Hepatic stellate cell (primary cell): ENCODE measurements around the gene UST.
"Not testable (repeated sequence)": the region's sequence is repeated elsewhere in the genome, so short reads cannot be mapped to it uniquely, and the experiment has no call there.

Experiments used
- DNase-seq: peaks from one replicate; pipeline ENCODE4 v3.0.0; 2011; ENCODE audit warnings: low spot score

Gene UST

DNA sequence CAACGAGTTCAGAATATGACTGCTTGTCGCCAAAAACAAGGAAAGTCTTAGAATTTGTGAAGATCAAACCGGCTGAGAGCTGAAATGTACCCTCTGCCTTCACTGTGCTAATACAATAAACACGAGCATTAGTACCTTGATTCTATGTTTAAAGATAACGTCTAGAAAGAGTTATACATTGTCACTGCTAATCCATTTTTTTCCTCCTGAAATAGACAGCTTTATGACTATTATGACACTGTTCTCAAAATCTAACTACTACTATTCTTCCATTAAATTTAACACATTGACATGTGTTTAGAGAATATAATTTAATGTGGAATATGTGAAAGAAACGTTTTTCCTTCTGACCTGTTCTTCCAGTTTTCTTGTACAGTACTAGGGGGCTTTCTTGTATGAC is 204.8 kb downstream of the UST start:
- DNase-seq, result no peak

DNA sequence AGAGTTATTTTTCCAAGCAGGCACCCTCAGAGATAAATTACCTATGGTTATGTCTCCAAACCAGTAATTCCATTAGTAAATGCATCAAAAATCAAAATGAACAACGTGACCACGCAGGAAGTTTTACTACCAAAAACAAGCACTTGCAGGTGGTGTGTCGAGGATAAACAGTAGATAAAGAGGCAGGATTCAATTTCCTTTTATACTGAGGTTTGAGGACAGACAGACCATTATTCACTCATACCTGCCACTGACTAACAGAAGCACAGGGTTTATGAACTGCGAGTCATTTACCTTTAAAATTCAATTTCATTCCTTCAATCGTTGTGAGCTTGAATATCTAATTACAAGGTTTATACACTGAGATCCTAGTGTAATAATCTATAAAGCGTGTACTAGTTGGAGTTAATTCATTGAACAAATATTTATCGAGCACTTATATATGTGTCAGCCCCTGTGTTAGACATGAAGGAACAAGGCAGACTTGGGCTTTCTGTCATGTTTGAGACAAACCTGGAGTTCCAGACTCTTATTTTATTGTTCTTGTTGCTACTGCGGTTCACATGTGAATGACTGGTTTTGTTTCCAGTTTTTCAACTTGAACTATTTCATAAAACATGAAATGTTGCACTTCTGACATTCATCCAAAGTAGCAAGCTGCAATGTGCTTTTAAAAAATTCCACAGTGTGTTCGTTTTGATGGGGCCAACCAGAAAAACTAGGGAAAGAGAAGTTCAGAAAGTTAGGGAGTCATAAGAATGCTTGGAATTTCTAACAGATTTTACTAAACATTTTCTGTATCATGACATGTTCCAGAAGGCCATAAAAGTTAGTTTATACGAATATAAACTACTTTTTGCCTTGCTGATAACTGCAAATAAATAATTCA is 205.6 kb downstream of the UST start:
- DNase-seq, result peak; percentile 53

DNA sequence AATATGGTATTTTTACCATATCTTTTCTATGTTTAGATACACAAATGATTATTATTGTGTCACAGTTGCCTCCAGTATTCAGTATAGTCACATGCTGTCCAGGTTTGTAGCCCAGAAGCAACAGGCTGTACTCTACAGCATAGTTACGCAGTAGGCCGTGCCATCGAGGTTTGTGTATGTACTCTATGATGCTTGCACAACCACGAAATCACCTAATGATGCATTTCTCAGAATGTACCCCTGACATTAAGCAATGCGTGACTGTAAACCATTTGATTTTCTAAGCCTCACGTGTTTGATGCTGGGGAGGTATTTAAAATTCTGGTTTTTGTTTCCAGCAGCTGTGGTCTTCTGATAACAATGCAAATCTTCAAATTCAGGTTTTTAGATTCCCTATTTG is 207.6 kb downstream of the UST start:
- no peak for DNase-seq

DNA sequence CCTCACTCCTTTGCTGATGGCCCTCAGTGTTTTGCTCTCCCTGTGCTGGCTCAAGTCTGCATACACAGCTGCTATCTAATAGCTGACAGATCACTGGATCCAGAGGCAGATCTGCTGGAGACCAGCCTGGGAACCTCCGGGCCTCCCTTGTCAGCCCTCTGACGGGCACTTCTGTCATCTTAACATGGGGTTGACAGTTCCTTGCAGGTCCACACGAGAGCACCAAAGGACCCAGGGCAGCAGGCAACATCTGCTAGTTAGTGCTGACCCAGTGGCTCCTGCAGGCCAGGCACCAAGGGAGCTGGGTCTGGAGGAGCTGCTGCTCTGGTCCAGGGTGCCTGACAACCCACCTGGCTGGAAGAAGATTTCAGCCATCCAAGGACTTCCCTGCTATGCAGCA is 208.1 kb downstream of the UST start:
- no peak for DNase-seq

DNA sequence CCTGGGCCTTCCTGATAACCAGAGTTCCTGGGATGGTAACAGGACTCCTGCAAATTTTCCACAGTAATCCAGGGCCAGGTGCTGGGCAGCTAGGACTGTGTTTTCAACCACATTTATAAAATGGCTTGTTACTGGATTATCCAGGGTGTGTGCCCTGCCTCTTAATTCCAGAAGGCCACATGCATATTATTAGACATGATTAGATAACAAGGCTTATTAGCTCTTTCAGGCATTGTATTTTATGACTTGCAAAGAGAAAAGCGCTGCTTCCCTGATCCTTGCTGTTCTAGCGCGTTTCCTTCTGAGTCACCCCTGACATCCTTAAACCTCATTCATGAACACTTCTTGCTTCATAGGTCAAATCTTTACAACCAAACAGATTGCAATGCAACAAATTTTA is 208.6 kb downstream of the UST start:
- DNase-seq, result no peak

DNA sequence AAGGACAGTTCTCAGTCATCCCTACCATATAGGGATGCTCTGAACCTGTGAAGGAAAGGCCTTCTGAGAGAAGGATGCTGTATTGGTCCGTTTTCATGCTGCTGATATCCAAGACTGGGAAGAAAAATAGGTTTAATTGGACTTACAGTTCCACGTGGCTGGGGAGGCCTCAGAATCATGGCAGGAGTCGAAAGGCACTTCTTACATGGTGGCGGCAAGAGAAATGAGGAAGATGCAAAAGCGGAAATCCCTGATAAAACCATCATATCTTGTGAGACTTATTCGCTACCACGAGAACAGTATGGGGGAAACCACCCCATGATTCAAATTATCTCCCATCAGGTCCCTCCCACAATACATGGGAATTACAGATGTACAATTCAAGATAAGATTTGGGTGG is 209.3 kb downstream of the UST start:
- not testable (repeated sequence) for DNase-seq

DNA sequence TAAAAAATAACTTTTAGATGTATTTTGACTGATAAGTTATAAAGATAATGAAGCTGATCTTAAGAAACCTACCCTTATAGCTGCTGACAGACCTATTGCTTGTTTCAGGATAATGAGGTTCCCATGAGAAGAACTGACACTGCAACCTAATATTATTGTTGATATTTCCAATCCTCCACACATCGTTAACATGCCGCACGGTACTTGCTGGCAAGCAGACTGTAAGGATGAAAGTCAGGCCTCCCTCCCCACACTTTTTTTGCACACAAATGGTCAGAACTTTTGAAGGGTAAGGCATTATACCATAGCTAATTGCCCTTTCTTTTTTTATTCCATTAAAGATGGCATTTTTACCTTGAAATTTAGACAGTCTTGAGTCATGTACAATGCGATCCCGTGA is 210.9 kb downstream of the UST start:
- DNase-seq, result no peak

DNA sequence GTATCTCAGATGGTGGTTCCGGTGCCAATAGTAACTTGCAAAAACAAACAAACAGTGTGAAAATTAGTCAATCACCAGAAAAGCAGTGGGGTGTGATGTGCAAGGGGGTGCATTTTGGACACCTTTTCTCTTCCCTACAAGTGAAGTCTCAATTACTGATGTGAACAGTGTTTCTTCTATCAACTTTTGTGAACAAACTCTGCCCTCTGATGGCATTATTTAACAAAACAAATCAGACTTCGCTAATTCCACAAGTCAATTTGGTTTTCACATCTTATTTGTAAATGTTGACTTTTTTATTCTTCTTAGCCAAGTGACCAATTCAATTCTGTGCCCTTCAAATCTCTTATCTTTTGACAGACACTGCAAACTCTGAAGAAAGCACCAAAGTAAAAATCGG is 212.2 kb downstream of the UST start:
- no peak for DNase-seq

DNA sequence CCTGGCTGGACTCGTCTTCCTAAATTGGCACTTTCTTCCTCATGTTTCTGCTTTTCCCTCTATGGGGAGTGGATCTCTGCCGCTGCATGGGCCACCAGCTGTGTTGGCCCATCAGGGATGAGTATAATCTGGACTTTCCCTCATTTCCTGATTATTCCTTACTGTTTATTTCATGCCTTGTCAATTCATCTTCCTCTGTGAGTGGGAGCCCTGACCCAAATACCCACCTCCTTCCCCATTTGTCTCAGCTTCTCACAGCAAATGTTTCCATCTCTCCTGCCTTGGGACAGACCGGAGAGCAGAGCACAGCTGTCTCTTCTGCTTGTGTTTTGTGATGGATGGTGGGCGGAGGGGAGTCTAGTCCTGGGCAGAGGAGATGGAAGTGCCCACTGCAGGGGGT is 212.7 kb downstream of the UST start:
- DNase-seq, result no peak

DNA sequence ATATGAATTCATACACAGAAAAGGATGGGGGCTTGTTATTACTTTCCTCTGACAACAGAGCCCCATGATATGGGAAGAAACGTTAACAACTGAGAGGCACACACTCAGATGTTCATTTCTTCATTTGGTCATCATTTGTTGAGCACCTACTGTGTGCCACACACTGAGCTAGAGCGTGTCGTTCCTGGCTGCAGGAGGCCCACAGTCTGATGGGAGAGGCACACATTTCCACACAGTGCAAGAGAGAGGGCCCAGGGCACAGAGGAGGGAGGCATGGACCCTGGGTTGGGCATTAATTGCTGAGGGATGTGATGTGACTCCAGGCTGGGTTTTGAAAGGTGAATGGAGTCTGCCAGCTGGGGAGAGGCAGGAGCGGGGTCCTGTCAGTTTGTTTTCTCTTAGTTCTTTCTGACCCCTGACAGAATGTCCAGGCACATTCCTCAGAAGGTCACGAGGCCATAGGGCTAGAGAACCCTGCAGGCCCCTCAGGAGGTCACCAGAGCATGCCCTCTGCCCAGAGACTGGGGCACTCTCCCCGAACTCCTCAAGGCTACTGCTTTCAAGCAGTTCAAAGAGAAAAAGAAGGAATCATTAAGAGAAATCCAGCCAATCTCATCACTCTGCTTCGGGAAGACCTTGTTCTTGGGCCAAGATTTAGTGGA is 216.2 kb downstream of the UST start:
- DNase-seq, result no peak

DNA sequence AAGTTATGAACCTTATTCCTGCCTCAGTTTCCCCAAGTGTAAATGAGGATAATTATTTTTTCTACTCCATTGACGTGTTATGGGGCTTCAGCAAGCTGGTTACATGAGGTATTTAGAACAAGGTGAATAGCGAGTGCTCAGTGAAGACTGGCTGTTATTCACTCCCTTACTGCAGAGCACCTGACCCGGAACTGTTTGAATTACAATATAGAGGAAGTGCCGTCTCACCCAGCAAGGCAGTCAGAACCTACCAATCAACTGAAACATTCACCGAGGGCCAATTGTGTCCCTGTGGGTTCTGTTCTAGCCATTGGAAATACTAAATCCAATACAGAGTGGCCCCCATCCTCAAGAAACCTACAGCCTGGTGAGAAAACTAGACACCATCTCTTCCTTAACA is 216.9 kb downstream of the UST start:
- no peak for DNase-seq

DNA sequence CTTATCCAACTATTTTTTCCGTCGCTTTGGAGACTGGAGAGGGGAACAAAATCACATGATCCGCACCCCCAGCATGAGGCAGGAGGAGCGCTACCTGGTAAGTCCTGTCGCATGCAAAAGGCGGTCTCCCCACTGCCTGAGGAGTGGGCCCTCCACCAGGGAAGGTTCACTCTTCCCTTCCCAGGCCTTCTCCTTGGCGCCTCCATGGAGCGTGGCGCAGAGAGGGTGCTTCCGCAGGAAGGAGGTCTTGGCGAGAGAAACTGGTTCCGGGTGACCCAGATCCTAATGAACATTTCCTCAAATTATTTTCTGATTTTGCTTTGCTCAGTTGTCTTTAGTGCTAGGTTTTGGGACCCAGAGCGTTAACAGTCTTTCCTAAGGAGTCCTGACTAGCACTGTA is 217.6 kb downstream of the UST start:
- DNase-seq, result no peak

DNA sequence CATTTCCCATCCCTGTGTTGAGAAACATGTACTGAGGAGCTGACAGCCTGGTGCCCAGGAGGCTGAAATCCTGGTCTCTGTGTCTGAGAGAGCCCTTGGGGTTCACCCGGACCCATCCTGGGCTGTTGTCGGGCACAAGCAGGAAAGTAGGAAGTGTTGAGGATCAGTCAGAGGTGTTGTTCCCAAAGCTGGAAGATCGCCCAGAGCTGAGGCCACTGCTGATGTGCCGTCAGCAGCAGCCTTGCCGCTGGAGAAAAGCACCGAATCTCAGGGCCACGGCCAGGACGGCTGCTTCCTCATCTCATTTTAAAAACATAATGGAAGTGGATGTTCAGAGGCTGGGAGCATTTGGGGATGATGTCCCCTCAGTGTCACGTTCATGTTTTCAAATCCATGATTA is 218.5 kb downstream of the UST start:
- no peak for DNase-seq

DNA sequence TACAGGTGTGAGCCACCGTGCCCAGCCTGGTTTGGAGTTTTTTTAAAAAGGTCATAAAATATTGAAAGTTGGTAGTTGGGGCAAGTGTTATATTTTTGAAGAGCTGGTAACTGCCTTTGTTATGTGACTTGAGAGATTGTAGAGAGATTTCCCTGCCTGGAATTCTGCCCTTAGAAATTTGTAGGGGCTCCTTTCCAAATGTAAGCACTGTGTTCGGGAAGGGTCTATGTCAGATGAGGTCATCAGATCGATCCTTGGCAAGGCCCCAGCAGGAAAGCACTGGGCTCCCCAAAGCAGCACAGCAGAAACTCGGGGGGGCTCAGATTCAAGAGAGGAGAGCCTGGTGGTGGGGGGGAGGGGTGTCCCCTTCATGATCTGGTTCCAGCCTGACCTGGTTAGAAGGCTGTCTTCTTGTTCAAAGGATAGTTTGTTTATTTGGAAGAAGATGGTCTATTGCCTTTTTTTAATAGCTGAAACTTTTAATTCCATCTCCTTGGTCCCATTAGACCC is 220.2 kb downstream of the UST start:
- no peak for DNase-seq

DNA sequence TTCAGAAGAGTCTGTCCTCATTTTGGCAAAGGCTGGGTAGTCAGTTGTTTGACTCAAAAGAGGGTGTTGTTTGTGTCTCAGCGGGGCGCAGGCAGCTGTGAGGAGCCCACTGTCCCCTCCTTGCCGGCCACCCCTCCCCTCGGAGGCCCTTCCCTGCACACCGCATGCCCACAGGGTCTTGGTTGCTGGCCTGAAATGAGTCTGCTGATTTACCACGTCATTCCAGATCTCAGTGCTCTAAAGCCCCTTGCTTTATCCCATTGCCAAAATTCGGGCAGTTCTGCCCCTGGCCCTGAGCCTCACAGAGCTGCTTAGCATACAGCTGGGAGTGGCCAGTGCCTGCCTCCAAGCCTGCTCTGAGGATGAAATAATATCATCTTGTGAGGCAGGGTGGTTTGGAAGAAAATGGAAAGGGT is 220.7 kb downstream of the UST start:
- DNase-seq, result no peak

DNA sequence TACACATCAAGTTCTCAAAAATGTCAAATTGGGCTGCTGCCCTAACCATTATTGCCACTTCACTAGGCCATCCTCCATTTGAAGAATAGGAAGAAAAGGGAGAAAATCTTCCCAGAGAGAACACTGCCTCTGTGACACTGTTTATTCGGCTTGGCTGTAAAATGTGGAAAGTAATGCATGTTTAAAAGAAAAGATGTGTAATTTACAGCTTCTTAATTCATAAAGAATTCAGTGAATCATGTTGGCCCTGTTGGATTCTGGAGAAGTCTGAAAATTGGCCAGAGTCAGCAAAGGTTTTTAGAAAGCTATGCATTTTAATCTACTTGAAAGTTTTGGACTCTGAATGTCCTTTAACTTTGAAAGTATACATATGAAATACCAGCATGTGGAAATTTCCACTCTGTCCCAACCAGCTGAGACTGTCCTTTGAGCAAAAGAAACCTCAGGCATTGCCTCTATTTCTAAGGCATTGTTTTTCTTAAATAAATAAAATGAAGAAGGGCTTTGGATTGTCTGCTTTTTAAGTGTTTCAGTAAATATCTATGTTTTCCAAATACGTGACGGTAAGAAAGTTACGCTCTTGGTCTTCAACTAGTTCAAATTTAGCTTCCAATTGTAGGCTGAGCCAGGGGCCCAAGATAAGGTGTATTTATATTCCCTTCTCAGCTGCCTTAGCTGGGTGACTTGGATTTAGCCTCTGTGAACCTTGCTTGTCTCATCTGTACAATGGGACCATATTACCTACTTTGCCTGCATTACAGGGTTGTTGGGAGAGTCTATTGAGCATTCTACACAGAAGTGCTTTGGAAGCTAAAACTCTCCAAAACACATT is 222.2 kb downstream of the UST start:
- no peak for DNase-seq

DNA sequence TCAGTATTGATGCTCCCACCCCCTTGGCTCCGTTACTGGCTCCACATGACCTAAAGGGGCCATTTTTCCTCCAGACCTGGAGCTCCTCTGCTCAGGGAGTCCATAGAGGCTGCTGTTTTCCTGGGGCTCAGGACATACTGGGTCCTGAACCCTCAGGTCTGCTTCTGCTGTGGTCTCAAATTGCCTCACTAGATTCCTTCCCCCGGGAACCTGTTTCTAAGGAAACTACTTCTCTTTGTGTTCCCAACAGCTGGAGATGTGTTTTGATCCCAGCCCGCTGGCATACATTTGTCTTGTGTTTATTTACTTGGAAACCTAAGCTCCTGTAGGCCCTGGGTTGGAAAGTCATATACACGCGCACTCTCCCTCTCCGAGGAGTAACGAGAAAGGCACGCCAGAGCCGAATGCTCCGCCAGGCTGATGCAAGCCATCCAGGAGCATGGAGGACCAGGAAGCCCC is 222.8 kb downstream of the UST start:
- no peak for DNase-seq

DNA sequence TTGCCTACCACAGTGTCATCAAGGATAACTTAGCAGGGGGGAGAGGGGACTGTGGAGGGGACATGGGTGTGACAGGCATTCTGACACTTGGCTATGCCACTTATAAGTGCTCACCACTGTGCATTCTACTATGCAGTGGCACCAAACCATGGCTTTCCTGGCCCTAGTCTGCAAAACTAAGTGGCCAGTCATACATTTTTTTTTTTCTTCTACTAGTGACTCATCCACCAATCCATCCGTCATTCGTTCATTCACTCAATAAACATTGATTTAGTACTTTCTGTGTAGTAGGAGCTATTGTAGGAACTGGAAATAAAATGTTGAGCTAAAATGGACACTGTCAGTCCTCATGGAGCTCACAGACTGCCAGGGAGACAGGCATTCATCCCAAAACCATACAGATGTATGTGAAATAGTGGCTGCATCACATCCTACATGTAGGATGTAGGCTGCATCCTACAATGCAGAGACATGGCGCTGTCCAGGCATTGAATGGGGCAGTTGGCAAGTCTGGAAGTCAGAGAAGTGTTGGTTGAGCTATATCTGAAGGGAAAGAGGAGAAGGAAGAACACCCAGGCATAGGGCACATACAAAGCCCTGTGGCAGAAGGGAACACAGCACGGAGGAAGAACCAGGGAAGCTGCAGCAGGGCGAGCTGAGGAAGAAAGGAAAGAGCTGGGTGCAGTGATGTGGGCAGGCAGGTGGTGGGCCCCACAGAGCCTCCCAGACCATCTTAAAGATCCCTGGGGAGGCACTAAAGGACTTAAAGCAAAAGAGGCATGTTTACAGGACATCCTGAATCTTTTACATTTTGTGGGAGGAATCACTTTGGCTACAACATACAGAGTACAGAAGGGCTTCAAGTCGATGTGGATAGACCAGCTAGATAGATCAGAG is 224.4 kb downstream of the UST start:
- DNase-seq, result peak; percentile 56

DNA sequence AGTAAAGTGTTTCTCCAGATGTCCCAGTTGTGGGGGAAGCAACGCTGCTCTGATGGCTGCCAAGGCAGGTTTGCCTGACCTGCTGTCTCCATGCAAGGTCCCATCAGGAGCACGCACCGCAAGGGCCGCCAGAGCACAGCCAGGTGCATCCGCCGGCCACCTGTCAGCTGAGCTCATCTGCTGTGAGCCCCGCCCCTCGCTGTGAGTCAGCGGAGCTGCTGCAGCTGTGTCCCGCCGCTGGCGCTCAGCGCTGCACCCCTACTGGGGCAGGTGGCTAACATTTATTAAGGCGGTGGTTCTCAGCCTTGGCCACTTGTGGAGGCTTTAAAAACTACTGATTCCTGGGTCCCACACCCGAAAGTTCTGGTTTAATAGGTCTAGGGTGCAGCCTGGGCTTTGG is 225.7 kb downstream of the UST start:
- no peak for DNase-seq

DNA sequence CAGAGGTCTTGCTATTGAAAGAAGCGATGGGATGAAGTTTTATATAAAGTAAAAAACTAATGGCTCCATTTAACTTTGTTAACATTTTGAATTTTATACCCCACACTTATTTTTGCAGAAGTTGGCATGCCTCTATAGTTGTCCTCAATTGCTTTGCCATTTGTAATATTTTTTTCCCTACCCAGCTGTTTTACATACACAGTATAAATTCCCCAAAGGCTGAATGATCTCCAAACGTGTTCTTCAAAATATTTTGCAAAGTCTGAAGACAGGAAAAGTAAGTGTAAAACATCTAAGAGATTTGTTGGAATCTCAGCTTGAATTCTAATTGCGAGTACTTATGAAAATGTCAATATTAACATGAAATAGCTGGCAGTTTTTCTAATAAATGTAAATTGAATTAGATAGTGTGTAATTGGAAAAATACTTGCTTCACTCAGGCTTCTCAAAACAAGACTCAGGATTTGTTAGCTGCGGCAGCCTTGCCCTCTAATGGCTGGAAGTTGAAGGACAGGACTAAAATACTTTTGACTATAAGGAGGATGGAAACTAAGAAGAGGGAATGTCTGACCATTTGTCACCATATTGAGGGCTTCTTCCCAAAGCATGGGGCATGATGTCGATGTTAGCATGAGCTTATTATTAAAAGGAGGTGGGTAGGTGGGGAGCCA is 226.8 kb downstream of the UST start:
- peak; percentile 59 for DNase-seq

DNA sequence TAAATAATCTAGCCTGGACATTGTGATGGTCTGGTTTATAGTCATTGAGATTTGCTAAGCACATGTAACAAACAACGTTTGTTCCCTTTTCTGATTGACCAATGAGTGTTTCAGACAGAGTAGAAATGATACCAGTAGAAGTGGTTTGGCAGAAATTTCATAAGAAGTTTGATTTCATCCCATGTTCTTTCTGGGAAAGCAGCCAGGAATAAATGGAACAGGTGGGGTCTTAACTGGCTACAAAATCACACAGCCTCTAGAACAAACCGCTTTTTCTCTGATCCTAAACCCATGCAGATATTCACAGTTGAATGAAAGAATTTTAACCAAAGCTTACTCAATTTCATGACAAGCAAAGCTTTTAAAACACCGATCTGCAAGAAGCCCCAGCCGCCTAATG is 227.5 kb downstream of the UST start:
- no peak for DNase-seq
